Mesenteric fat pad (tissue), 1 donor: ENCODE measurements around the gene SLC6A7. TPM values are rescaled to one million over a fixed set of nuclear protein-coding genes. Genes with fewer than 3 reads are reported as not detected.

Source experiments
- DNase-seq: peaks from one replicate; pipeline ENCODE4 v3.0.0-alpha.2; 2020; ENCODE audit warnings: low spot score
- total RNA-seq: library from RNA; stranded (reverse); fragmentation: NEBNext Ultra II Directional; extraction: Animal tissue kit (Norgen Biotek cat#: 25700); gene quantifications from one replicate; pipeline ENCODE4 v1.2.1, GENCODE V29; 2021
- donor health status: DM: yes; HTN: yes; CAD: no.

Gene SLC6A7
- total RNA-seq, 1 donor from 2014 or later, result not detected

GRCh38 chr5:150190503-150190979 lies 679 bp downstream of the SLC6A7 start:
- no peak for DNase-seq

- DNase-seq, result no peak
These were observed 1.1 kb downstream of the SLC6A7 start for GRCh38 chr5:150190987-150191386.

- DNase-seq, result no peak
These were observed 2.6 kb downstream of the SLC6A7 start for GRCh38 chr5:150192462-150192861.

GRCh38 chr5:150195736-150196485 lies 6.0 kb downstream of the SLC6A7 start:
- no peak for DNase-seq

- DNase-seq, result no peak
These were observed 6.7 kb downstream of the SLC6A7 start for GRCh38 chr5:150196514-150196913.

- no peak for DNase-seq
These were observed 7.1 kb downstream of the SLC6A7 start for GRCh38 chr5:150196986-150197385.

- no peak for DNase-seq
These were observed 7.6 kb downstream of the SLC6A7 start for GRCh38 chr5:150197476-150197875.

GRCh38 chr5:150202501-150202900 lies 12.6 kb downstream of the SLC6A7 start:
- no peak for DNase-seq

- no peak for DNase-seq
These were observed 14.1 kb downstream of the SLC6A7 start for GRCh38 chr5:150203832-150204589.

GRCh38 chr5:150204590-150204960 lies 14.7 kb downstream of the SLC6A7 start:
- DNase-seq, result no peak

- no peak for DNase-seq
These were observed 16.4 kb downstream of the SLC6A7 start for GRCh38 chr5:150206098-150206778.

GRCh38 chr5:150206779-150207115 lies 16.9 kb downstream of the SLC6A7 start:
- DNase-seq, result no peak

GRCh38 chr5:150208187-150209098 lies 18.6 kb downstream of the SLC6A7 start:
- DNase-seq, result no peak

GRCh38 chr5:150209099-150209635 lies 19.3 kb downstream of the SLC6A7 start:
- no peak for DNase-seq

- no peak for DNase-seq
These were observed 20.8 kb downstream of the SLC6A7 start for GRCh38 chr5:150210644-150211043.

GRCh38 chr5:150211156-150212030 lies 21.5 kb downstream of the SLC6A7 start:
- DNase-seq, result no peak

GRCh38 chr5:150213530-150213929 lies 23.7 kb downstream of the SLC6A7 start:
- no peak for DNase-seq

GRCh38 chr5:150214289-150214688 lies 24.4 kb downstream of the SLC6A7 start:
- DNase-seq, result no peak
